ENCODE results near the gene PIK3R2. TPM values are rescaled to one million over a fixed set of nuclear protein-coding genes. Genes with fewer than 3 reads are reported as not detected.
A peak's percentile ranks its signal among the peaks of the same experiment; 100 is the strongest.

The PIK3R2 gene
- total and polyA plus RNA-seq, 2 of the 13 experiments (the other 11 are each of a cell fraction or from before 2014, with no cell fraction given): 18.6 to 25.3 TPM

DNA sequence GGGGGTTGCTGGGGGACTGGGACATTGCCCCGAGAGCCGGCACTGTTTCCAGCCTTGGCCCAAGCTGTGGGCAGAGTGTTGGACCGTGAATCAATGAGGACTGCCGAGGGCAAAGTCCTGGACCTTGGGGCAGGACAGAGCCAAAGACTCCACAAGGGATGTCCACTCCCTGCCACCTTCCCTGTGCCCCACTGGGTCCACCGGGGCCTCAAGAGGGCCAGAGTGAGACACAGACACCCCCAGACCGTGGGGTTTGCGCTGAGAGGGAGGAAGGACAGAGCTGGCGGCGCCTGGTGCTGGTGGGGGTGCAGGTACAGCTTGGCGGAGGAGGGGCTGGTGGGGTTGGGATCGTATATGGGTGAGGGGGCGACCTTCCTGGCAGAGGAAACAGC lies 43.6 kb upstream of the PIK3R2 start (continued):
- TF ChIP-seq ZNF577 (CRISPR knock-in tag; IDR thresholded peaks at IDR 0.05; ENCODE audit: borderline replicate concordance, low read depth) (no peak), MZF1 (CRISPR knock-in tag; IDR thresholded peaks at IDR 0.05; ENCODE audit: borderline replicate concordance) (peak; percentile 84; the same call in 1 of the 2 replicates), NAIF1 (CRISPR knock-in tag; IDR thresholded peaks at IDR 0.05; ENCODE audit: borderline replicate concordance) (no peak), GABPB1 (CRISPR knock-in tag; IDR thresholded peaks at IDR 0.05) (peak; percentile 3; the same call in 1 of the 2 replicates), SAP130 (CRISPR knock-in tag; IDR thresholded peaks at IDR 0.05; ENCODE audit: low read depth) (no peak; the same call in 1 of the 2 replicates), IRF9 (CRISPR knock-in tag; IDR thresholded peaks at IDR 0.05; ENCODE audit: borderline replicate concordance) (no peak), FOXC1 (CRISPR knock-in tag; IDR thresholded peaks at IDR 0.05; ENCODE audit: borderline replicate concordance) (peak; percentile 45; the same call in 1 of the 2 replicates), DR1 (CRISPR knock-in tag; IDR thresholded peaks at IDR 0.05) (no peak), ZFYVE20 (CRISPR knock-in tag; IDR thresholded peaks at IDR 0.05; ENCODE audit: borderline replicate concordance, low read depth) (no peak), ZNF619 (CRISPR knock-in tag; IDR thresholded peaks at IDR 0.05) (no peak), ZNF230 (CRISPR knock-in tag; IDR thresholded peaks at IDR 0.05) (0 out of 2 replicates have a peak, but pooled peaks have one; percentile 15), MEIS1 (CRISPR knock-in tag; IDR thresholded peaks at IDR 0.05; ENCODE audit: borderline replicate concordance) (no peak), HOXA7 (CRISPR knock-in tag; IDR thresholded peaks at IDR 0.05) (no peak), THYN1 (CRISPR knock-in tag; IDR thresholded peaks at IDR 0.05; ENCODE audit: borderline replicate concordance, low read depth) (no peak), RCOR2 (CRISPR knock-in tag; IDR thresholded peaks at IDR 0.05) (no peak; the same call in 1 of the 2 replicates), KAT8 (CRISPR knock-in tag; IDR thresholded peaks at IDR 0.05) (0 out of 2 replicates have a peak, but pooled peaks have one; percentile 21), MXD1 (CRISPR knock-in tag; IDR thresholded peaks at IDR 0.05) (no peak)
- TF ChIP-seq, protein P1, sequence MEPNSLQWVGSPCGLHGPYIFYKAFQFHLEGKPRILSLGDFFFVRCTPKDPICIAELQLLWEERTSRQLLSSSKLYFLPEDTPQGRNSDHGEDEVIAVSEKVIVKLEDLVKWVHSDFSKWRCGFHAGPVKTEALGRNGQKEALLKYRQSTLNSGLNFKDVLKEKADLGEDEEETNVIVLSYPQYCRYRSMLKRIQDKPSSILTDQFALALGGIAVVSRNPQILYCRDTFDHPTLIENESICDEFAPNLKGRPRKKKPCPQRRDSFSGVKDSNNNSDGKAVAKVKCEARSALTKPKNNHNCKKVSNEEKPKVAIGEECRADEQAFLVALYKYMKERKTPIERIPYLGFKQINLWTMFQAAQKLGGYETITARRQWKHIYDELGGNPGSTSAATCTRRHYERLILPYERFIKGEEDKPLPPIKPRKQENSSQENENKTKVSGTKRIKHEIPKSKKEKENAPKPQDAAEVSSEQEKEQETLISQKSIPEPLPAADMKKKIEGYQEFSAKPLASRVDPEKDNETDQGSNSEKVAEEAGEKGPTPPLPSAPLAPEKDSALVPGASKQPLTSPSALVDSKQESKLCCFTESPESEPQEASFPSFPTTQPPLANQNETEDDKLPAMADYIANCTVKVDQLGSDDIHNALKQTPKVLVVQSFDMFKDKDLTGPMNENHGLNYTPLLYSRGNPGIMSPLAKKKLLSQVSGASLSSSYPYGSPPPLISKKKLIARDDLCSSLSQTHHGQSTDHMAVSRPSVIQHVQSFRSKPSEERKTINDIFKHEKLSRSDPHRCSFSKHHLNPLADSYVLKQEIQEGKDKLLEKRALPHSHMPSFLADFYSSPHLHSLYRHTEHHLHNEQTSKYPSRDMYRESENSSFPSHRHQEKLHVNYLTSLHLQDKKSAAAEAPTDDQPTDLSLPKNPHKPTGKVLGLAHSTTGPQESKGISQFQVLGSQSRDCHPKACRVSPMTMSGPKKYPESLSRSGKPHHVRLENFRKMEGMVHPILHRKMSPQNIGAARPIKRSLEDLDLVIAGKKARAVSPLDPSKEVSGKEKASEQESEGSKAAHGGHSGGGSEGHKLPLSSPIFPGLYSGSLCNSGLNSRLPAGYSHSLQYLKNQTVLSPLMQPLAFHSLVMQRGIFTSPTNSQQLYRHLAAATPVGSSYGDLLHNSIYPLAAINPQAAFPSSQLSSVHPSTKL (CRISPR knock-in tag; IDR thresholded peaks at IDR 0.05): peak; percentile 36; the same call in 1 of the 2 replicates
- TF ChIP-seq, protein P2, sequence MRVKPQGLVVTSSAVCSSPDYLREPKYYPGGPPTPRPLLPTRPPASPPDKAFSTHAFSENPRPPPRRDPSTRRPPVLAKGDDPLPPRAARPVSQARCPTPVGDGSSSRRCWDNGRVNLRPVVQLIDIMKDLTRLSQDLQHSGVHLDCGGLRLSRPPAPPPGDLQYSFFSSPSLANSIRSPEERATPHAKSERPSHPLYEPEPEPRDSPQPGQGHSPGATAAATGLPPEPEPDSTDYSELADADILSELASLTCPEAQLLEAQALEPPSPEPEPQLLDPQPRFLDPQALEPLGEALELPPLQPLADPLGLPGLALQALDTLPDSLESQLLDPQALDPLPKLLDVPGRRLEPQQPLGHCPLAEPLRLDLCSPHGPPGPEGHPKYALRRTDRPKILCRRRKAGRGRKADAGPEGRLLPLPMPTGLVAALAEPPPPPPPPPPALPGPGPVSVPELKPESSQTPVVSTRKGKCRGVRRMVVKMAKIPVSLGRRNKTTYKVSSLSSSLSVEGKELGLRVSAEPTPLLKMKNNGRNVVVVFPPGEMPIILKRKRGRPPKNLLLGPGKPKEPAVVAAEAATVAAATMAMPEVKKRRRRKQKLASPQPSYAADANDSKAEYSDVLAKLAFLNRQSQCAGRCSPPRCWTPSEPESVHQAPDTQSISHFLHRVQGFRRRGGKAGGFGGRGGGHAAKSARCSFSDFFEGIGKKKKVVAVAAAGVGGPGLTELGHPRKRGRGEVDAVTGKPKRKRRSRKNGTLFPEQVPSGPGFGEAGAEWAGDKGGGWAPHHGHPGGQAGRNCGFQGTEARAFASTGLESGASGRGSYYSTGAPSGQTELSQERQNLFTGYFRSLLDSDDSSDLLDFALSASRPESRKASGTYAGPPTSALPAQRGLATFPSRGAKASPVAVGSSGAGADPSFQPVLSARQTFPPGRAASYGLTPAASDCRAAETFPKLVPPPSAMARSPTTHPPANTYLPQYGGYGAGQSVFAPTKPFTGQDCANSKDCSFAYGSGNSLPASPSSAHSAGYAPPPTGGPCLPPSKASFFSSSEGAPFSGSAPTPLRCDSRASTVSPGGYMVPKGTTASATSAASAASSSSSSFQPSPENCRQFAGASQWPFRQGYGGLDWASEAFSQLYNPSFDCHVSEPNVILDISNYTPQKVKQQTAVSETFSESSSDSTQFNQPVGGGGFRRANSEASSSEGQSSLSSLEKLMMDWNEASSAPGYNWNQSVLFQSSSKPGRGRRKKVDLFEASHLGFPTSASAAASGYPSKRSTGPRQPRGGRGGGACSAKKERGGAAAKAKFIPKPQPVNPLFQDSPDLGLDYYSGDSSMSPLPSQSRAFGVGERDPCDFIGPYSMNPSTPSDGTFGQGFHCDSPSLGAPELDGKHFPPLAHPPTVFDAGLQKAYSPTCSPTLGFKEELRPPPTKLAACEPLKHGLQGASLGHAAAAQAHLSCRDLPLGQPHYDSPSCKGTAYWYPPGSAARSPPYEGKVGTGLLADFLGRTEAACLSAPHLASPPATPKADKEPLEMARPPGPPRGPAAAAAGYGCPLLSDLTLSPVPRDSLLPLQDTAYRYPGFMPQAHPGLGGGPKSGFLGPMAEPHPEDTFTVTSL (CRISPR knock-in tag; IDR thresholded peaks at IDR 0.05; ENCODE audit: borderline replicate concordance): no peak
